C1 segment of cervical spinal cord (tissue), 14 donors: Measurements from ENCODE around the gene WDR41.

Experiments
- DNase-seq, 14 donors: peaks; one replicate each; lab custom pipeline; 2025; lab: John Stamatoyannopoulos, UW

The WDR41 gene

DNA sequence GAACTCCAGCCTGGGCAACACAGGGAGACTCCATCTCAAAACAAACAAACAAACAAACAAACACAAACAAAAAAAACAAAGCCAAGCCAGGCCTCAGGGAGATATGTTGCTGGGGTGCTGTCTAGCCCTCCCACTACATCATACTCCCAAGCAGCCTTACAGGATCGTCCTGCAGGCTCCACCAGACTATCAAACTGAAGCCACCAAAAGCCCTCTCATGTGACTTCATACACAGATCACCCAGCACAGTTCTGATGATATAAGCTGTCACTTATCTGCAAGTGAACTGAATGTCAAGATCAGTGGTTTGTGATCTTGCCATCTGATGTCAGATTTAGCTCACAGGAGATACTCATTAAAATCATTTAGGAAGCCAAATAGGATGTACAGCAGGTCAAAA lies 43.3 kb downstream of the WDR41 start:
- no peak for DNase-seq

DNA sequence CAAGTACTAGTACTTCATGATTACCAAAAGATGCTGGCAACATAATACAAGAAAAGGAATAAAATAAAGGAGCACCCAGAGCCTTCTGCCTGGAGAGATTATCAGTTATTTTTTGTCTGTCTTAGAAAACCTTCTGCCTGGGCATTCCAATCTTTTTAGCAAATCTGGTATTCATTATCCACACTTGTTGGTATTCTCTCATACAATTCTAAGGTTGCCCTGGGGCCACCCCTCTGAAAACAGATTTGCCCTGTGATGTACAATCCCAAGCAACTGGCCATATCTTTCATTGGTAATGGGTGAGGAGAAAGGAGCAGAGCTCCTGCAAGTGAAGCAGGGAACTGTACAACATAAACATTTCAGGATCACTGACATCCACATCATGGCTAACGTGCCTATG lies 47.8 kb downstream of the WDR41 start:
- no peak for DNase-seq

- DNase-seq, result no peak
These were observed 48.4 kb downstream of the WDR41 start for GRCh38 chr5:77443670-77444069.

DNA sequence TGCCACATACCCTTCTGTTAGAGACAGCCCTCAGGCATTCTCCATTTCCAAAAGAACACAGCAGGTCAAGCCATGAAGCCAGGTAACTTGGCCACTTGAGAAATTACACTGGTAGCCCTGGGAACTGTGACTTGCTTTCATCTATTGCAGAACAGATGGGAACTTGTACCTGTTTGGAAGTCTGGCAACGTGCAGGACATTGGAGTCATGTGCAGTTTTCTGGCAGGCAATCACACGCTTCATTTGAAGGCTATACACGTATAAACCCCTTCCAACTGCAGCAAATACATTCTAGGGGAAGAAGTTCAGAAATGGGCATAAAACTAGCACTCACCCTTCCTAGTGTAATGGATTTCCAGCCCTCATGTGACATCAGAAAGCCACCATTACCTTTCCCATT lies 54.0 kb downstream of the WDR41 start:
- DNase-seq, result peak in 1 of 14 donors; percentile 85

DNA sequence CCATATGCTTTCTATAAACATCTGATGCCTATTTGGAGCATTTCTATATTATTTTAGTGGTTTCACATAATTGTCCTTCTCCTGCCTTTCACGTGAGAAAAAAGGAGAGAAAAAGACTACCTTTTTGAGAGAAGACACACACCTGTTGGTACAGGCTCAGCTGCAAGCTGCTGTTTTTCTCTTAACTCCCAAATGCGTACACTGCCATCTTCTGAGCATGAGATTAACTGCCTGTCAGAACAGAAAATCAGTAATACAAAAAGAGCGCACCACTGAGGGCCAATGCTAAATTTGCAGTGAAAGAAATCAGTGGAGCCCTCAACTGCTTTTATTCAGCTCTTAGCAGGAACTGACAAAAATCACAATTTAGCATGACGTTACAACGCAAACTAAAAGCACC lies 54.9 kb downstream of the WDR41 start:
- DNase-seq, result peak in 1 of 14 donors; percentile 16

GRCh38 chr5:77431719-77432118 lies 60.4 kb downstream of the WDR41 start:
- no peak for DNase-seq

DNA sequence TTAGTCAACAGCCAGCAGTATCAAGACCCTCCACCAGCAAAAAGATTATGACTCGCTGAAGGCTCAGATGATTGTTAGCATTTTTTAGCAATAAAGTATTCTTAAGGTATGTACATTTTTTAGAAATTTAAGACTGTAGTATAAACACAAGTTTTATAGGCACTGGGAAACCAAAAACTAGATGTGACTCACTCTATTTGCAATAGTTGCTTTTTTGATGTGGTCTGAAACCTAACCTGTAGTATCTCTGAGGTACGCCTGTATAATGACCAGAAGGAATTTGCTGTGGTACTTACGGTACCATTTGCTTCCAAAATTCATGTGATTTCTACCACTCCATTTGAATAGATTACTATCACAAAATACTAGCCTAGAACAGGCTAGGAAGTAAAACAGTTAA lies 60.8 kb downstream of the WDR41 start:
- no peak for DNase-seq

GRCh38 chr5:77430726-77431125 lies 61.4 kb downstream of the WDR41 start:
- DNase-seq, result no peak

- no peak for DNase-seq
These were observed 63.6 kb downstream of the WDR41 start for GRCh38 chr5:77428526-77428925.

GRCh38 chr5:77427998-77428397 lies 64.1 kb downstream of the WDR41 start:
- DNase-seq, result no peak

DNA sequence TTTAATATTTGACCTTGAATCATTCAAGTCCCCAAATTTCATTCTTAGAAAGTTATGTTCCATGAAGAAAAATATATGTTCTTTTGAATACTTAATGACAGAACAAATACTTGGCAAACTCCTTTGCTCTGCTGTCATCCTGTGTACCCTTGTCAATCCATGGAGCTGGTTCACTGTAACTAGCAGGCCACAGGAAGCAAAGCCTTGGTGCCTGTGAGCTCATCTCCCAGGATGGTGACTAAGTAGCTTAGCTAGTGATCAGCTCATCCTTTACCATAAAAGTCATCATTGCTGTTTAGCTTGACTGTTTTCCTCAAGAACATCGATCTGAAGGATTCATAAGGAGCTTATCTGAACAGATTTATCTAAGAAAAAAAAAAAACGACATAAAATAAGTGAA lies 65.4 kb downstream of the WDR41 start:
- no peak for DNase-seq

GRCh38 chr5:77425998-77426659 lies 66.0 kb downstream of the WDR41 start:
- no peak for DNase-seq

DNA sequence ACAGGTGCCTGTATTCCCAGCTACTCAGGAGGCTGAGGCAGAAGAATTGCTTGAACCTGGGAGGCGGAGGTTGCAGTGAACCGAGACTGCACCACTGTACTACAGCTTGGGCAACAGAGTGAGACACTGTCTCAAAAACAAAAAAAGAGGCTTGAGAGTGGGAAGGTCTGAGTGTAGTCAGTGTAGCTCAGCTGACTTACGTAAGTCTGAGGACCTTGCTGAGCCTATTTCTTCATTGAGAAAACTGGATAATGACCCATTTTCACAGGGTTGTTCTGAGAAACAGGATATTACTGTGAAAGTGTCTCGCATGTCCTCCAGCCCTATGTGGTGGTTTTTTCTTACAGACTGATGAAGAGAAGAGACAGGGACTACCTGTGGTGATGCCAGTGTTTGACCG lies 66.7 kb downstream of the WDR41 start:
- DNase-seq, result no peak

DNA sequence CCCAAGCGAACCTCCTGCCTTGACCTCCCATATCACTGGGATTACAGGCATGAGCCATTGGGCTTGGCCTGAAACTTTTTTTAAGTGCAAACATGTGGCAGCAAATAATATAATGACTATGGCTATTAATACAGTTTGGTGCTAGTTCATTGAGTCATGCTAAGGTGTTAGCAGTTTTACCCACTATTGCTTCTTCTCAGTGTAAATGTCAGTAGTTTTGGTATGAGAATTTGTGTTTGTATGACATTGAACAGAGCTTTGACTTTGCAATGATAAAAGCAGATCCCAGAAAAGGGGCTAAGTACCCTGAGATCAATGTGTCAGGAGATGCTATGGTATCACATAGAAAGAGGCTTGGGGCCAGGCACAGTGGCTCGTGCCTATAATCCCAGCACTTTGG lies 67.2 kb downstream of the WDR41 start:
- no peak for DNase-seq

DNA sequence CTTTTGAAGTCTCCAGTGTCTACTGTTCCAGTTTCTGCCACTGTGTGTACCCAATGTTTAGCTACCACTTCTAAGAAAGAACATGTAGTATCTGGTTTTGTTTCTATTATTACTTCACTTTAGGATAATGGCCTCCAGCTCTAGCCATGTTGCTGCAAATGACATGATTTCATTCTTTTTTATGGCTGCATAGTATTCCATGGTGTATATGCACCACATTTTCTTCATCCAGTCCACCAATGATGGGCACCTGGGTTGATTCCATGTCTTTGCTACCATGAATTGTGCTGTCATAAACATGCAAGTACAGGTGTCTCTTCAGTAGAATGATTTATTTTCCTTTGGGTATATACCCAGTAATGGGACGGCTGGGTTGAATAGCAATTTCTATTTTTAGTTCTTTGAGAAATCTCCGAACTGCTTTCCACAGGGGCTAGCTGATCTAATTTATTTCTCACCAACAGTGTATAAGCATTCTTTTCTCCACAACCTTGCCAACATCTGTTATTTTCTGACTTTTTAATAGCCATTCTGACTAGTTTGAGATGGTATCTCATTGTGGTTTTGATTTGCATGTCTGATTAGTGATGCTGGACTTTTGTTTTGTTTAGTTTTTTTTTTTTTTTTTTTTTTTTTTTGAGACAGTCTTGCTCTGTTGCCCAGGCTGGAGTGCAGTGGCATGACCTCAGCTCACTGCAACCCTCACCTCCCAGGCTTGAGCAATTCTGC lies 68.9 kb downstream of the WDR41 start:
- DNase-seq, result no peak

DNA sequence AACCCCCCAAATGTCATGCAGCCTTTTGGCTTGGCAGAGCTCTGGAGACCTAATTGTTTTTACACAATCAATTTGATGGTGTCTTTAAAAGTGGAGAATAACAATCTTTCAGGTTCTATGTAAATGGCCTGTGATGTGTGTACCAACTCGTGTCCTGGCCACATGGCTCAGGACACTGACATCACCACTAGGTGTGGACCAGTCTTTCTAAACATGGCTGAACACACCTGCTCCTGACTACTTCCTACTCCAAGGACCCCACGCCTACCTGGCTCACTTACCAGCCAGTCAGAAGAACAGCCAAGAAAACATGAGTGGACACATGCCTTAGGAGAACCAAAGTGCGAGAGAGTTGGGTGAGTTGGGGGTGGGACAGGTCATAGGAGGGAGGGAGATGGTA lies 71.2 kb downstream of the WDR41 start:
- no peak for DNase-seq

DNA sequence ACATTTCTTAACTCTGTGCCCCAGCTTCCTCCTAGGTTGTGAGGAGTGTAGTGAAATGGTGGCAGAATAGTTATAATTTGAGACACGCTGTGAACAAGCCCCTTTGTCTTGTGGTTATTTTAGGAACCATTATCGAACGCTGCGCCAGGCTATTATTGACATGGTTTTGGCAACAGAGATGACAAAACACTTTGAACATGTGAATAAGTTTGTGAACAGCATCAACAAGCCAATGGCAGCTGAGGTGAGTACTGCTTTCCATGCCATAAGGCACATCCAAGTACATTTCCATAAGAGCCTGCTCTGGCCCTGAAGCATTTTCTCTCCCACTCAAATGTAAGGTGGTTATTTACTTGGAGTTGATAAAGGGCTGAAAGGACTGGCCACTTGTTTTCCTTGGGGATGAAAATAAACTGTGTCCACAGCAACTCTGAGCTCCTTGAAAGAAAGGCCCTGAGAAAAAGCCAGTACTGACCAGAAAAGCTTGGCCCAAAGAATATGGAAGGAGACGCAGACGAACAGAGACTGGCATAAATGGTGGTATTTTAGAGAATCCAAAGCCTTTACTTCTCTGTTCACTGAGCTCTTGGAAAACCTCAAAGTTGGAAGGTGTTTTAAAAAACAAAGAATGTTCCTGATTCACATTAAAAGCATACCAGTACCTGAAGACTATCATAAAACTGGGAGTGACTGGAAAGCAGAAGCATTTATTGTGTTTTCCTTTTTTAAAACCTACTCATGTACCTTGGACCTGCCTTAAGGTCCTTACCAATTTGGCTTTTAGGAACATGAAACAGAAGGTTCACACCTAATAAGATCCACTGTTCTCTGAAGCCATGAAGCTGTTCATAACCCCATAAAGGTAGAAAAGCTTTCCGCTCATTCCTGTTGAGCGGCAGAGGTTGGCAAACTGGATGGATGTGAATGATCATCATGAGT lies 72.2 kb downstream of the WDR41 start:
- no peak for DNase-seq

DNA sequence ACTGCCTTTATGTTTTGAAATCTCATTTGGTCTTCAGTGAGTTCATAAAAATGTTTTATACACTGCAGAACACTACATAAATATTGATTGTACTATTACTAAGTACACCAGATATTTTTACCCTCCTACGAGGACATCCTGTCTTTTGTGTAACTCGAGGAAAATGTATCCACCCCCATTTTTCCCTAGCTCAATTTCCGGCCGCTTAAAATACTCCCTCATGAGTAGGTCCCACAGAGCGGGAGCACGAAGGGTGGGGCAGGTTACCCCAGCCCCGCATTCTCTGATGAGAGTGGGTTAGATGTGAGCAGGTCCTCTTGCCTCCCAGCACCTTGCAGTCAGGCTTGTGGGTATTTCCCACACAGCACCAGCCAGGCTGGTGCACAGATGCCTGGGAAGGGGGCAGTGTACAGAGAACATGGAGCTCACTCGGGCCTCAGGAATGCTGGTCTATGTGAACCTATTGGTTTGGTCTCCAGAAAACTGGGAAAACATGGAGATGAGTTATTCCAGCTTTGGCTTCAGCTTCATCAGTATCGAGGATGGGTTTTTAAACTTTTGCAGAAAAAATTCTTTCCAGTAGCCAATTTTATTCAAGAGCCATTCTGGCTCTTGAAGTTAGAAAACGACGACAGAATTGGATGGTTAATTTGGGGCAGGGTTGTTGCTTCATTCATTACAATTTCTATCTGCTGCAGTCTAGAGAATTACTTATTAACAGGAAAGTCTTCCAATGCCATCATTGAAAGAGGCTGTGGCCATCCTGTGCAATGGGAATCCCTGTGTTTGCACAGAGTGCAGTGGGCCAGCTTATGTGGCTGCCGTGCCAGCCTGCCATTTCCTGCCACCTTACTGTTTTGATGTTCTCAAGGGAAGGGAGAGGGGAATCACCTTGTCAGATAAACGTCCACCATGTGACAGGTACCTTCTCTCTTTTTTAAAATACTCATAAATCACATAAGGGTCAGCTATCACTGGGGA lies 73.2 kb downstream of the WDR41 start:
- DNase-seq, result no peak

GRCh38 chr5:77418162-77418561 lies 74.0 kb downstream of the WDR41 start:
- no peak for DNase-seq

DNA sequence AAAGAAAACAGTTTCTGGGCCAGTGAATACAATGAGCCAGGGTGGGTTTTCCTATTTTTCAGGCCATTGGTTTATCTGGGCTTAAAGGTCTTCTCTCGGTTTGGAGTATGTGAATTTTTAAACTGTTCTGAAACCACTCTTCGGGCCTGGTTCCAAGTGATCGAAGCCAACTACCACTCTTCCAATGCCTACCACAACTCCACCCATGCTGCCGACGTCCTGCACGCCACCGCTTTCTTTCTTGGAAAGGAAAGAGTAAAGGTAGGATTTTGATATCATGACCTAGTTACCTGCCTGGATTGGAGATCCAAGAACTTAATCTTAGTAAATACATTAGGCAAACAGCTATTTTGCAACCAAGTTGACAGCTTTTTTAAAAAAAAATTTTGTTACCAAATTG lies 79.1 kb downstream of the WDR41 start:
- DNase-seq, result no peak
